H1 (cell line): Measurements from ENCODE around the gene THAP4. TPM values are rescaled to one million over a fixed set of nuclear protein-coding genes. Genes with fewer than 3 reads are reported as not detected.

ENCODE experiments used
- CTCF ChIA-PET: fragments of 300-600 bp; sonication (Branson Sonifier 250); formaldehyde crosslinking; loops from one replicate; lab custom pipeline; 2021; ENCODE audit not compliant: partially characterized antibody; lab: Charles Lee
- POLR2A ChIA-PET: fragments of 300-600 bp; sonication (Branson Sonifier 250); formaldehyde crosslinking; loops from one replicate; lab custom pipeline; 2021; ENCODE audit warnings: inconsistent platforms; ENCODE audit not compliant: partially characterized antibody; lab: Charles Lee
- DNase-seq, 2 experiments: peaks; one replicate each; pipeline versions ENCODE4 v3.0.0 to v3.0.0-alpha.2; 2010 to 2022; ENCODE audit warnings: low spot score in 2 of 2, low read depth in 1 of 2, mixed read lengths in 1 of 2
- FAIRE-seq: peaks from 2 replicates; lab custom pipeline; 2011; peaks lifted over from hg19 to GRCh38; lab: Jason Lieb, UNC
- H2AFZ ChIP-seq: 2 replicates; pipeline ENCODE4 v1.8.1; 2012; ENCODE audit warnings: low read length, inconsistent platforms
- H2AK5ac ChIP-seq: 2 replicates; pipeline ENCODE4 v1.6.1; 2013; ENCODE audit warnings: low read depth, low read length
- H2BK120ac ChIP-seq: replicated peaks from 2 replicates; pipeline ENCODE3; 2013; ENCODE audit warnings: low read depth, low read length, inconsistent platforms
- H2BK12ac ChIP-seq: 2 replicates; pipeline ENCODE4 v1.6.1; 2013; ENCODE audit warnings: low read depth, low read length
- H2BK15ac ChIP-seq: 2 replicates; pipeline ENCODE4 v1.6.1; 2013; ENCODE audit warnings: low read length
- H2BK20ac ChIP-seq: 2 replicates; pipeline ENCODE4 v1.6.1; 2013; ENCODE audit warnings: low read length
- H2BK5ac ChIP-seq: 2 replicates; pipeline ENCODE4 v1.6.1; 2013; ENCODE audit warnings: low read depth, low read length
- H3K14ac ChIP-seq: 2 replicates; pipeline ENCODE4 v1.6.1; 2013; ENCODE audit warnings: inconsistent platforms; ENCODE audit not compliant: insufficient read length
- H3K18ac ChIP-seq: 2 replicates; pipeline ENCODE4 v1.6.1; 2013; ENCODE audit warnings: low read length; ENCODE audit errors: extremely low read depth
- H3K23ac ChIP-seq: 2 replicates; pipeline ENCODE4 v1.6.1; 2013; ENCODE audit warnings: inconsistent platforms; ENCODE audit not compliant: insufficient read length
- H3K23me2 ChIP-seq: 2 replicates; pipeline ENCODE4 v1.6.1; 2013; ENCODE audit warnings: low read depth, low read length
- H3K27ac ChIP-seq: 2 replicates; pipeline ENCODE4 v1.6.1; 2011; ENCODE audit warnings: low read depth, low read length, inconsistent platforms
- H3K27me3 ChIP-seq, 4 experiments: replicated peaks in 1 of 4; 1 replicate in 1 of 4; 2 replicates in 3 of 4; pipeline versions ENCODE4 v1.6.1 to v1.8.1; 2011 to 2013; ENCODE audit warnings: low read length in 3 of 4, mild to moderate bottlenecking in 3 of 4, inconsistent platforms in 2 of 4, mixed read lengths in 2 of 4, moderate library complexity in 1 of 4; ENCODE audit not compliant: control insufficient read depth in 3 of 4, insufficient read depth in 3 of 4; ENCODE audit errors: extremely low read depth in 1 of 4
- H3K36me3 ChIP-seq, 4 experiments: 2 replicates each; pipeline versions ENCODE4 v1.6.1 to v1.8.1; 2011 to 2013; ENCODE audit warnings: mild to moderate bottlenecking in 4 of 4, low read length in 3 of 4, moderate library complexity in 2 of 4, control low read depth in 1 of 4, inconsistent platforms in 1 of 4; ENCODE audit not compliant: insufficient read depth in 4 of 4, control insufficient read depth in 2 of 4
- H3K4ac ChIP-seq: replicated peaks from 2 replicates; pipeline ENCODE3; 2013; ENCODE audit warnings: low read length, low read depth, mixed read lengths, inconsistent platforms; ENCODE audit not compliant: insufficient read length
- H3K4me1 ChIP-seq, 4 experiments: replicated peaks in 1 of 4; 1 replicate in 1 of 4; 2 replicates in 3 of 4; pipeline versions ENCODE4 v1.6.1 to v1.8.1; 2011 to 2013; ENCODE audit warnings: low read length in 3 of 4, inconsistent platforms in 2 of 4, mixed read lengths in 1 of 4; ENCODE audit not compliant: insufficient read depth in 4 of 4, control insufficient read depth in 3 of 4
- H3K4me2 ChIP-seq, 2 experiments: 2 replicates each; pipeline versions ENCODE4 v1.6.1 to v1.8.1; 2011 to 2013; ENCODE audit warnings: low read depth in 2 of 2, low read length in 2 of 2, control low read depth in 1 of 2, inconsistent platforms in 1 of 2, mild to moderate bottlenecking in 1 of 2; ENCODE audit not compliant: insufficient read depth in 1 of 2
- H3K4me3 ChIP-seq, 4 experiments: fragments of 200-600, 300-600 bp in 1 of 4; sonication (generic), shearing (Covaris generic), sonication (Bioruptor Twin) in 1 of 4; 2 replicates each; pipeline versions ENCODE4 v1.5.1 to v1.8.1; 2011 to 2016; ENCODE audit warnings: low read length in 4 of 4, low read depth in 3 of 4, control low read depth in 2 of 4, inconsistent platforms in 2 of 4, mild to moderate bottlenecking in 2 of 4, mixed read lengths in 1 of 4, moderate library complexity in 1 of 4; ENCODE audit not compliant: insufficient read depth in 2 of 4; ENCODE audit errors: extremely low read depth in 1 of 4
- H3K56ac ChIP-seq: replicated peaks from 2 replicates; pipeline ENCODE3; 2013; ENCODE audit warnings: low read depth, mild to moderate bottlenecking, mixed read lengths, low read length, inconsistent platforms; ENCODE audit not compliant: insufficient read length
- H3K79me1 ChIP-seq: 2 replicates; pipeline ENCODE4 v1.6.1; 2013; ENCODE audit warnings: low read depth, low read length, control low read depth
- H3K79me2 ChIP-seq, 2 experiments: 2 replicates each; pipeline versions ENCODE4 v1.6.1 to v1.8.1; 2012 to 2013; ENCODE audit warnings: low read length in 2 of 2, mild to moderate bottlenecking in 2 of 2, inconsistent platforms in 1 of 2; ENCODE audit not compliant: insufficient read depth in 2 of 2, control insufficient read depth in 1 of 2
- H3K9ac ChIP-seq, 4 experiments: replicated peaks in 1 of 4; 1 replicate in 1 of 4; 2 replicates in 3 of 4; pipeline versions ENCODE4 v1.6.1 to v1.8.1; 2011 to 2013; ENCODE audit warnings: low read depth in 3 of 4, low read length in 3 of 4, control low read depth in 2 of 4, mild to moderate bottlenecking in 2 of 4, moderate library complexity in 2 of 4, inconsistent platforms in 1 of 4; ENCODE audit errors: extremely low read depth in 1 of 4
- H3K9me3 ChIP-seq, 2 experiments: 2 replicates each; pipeline versions ENCODE4 v1.6.1 to v1.8.1; 2012 to 2013; ENCODE audit warnings: mild to moderate bottlenecking in 2 of 2, moderate library complexity in 2 of 2, control low read depth in 1 of 2, inconsistent platforms in 1 of 2, low read depth in 1 of 2, low read length in 1 of 2, mixed read lengths in 1 of 2; ENCODE audit not compliant: insufficient read depth in 2 of 2
- H4K20me1 ChIP-seq, 2 experiments: replicated peaks in 1 of 2; 2 replicates each; pipeline versions ENCODE3 to v1.8.1; 2011 to 2013; ENCODE audit warnings: inconsistent platforms in 2 of 2, low read length in 2 of 2, mild to moderate bottlenecking in 1 of 2; ENCODE audit not compliant: insufficient read depth in 2 of 2, control insufficient read depth in 1 of 2
- H4K5ac ChIP-seq: 2 replicates; pipeline ENCODE4 v1.6.1; 2013; ENCODE audit warnings: low read length, low read depth, mixed read lengths, inconsistent platforms; ENCODE audit not compliant: insufficient read length
- H4K8ac ChIP-seq: 2 replicates; pipeline ENCODE4 v1.8.0; 2013; ENCODE audit warnings: mild to moderate bottlenecking, moderate library complexity, low read length, inconsistent platforms; ENCODE audit not compliant: insufficient read depth; ENCODE audit errors: extremely low read depth
- H4K91ac ChIP-seq: replicated peaks from 2 replicates; pipeline ENCODE3; 2013; ENCODE audit warnings: low read length, mixed read lengths, inconsistent platforms; ENCODE audit not compliant: insufficient read length
- ASH2L ChIP-seq: fragments of 200-600, 300-600 bp; sonication (generic); IDR thresholded peaks from one replicate; pipeline ENCODE4 v1.7.1; 2017; ENCODE audit warnings: low read length
- CBX5 ChIP-seq: fragments of 300-800, 300-1000 bp; sonication (generic); IDR thresholded peaks from 2 replicates; pipeline ENCODE4 v1.7.1; 2016; ENCODE audit warnings: antibody characterized with exemption, low read length, low read depth
- E2F6 ChIP-seq: IDR thresholded peaks from 2 replicates; pipeline ENCODE4 v1.6.1; 2012; ENCODE audit warnings: inconsistent platforms
- JUND ChIP-seq: IDR thresholded peaks from 2 replicates; pipeline ENCODE4 v1.6.1; 2011; ENCODE audit warnings: mild to moderate bottlenecking, improper control_type of control experiment, low read length
- SIN3A ChIP-seq, 2 experiments: IDR thresholded peaks in 1 of 2; conservative IDR thresholded peaks in 1 of 2; 2 replicates each; pipeline ENCODE4 v1.6.1; 2011 to 2012; ENCODE audit warnings: low read length in 2 of 2, improper control_type of control experiment in 1 of 2, low read depth in 1 of 2, mild to moderate bottlenecking in 1 of 2
- SIX5 ChIP-seq: IDR thresholded peaks from 2 replicates; pipeline ENCODE4 v1.6.1; 2011; ENCODE audit warnings: mild to moderate bottlenecking, low read depth, low read length
- SP1 ChIP-seq: IDR thresholded peaks from 2 replicates; pipeline ENCODE4 v1.6.1; 2011; ENCODE audit warnings: low read depth, low read length
- SP2 ChIP-seq: IDR thresholded peaks from 2 replicates; pipeline ENCODE4 v1.6.1; 2012; ENCODE audit warnings: mild to moderate bottlenecking, low read length, inconsistent platforms
- TCF12 ChIP-seq: IDR thresholded peaks from 2 replicates; pipeline ENCODE4 v1.6.1; 2011; ENCODE audit warnings: low read depth, mild to moderate bottlenecking, low read length
- YY1 ChIP-seq: IDR thresholded peaks from 2 replicates; pipeline ENCODE4 v1.6.1; 2011; ENCODE audit warnings: low read depth, mild to moderate bottlenecking, low read length
- ZNF274 ChIP-seq: IDR thresholded peaks from 2 replicates; pipeline ENCODE4 v1.7.0; 2012; ENCODE audit warnings: low read length, borderline replicate concordance; ENCODE audit errors: extremely low read depth
- WGBS, 2 experiments: shearing (Covaris generic) in 1 of 2; methylation state at CpG; one replicate each; pipeline versions ENCODE4 v1.1.6 to v1.1.7; 2013 to 2015; ENCODE audit warnings: low lambda C conversion rate in 2 of 2, mixed read lengths in 2 of 2, inconsistent platforms in 1 of 2, low coverage in 1 of 2, missing lambda C conversion rate in 1 of 2; ENCODE audit not compliant: insufficient replicate concordance in 2 of 2, insufficient coverage in 1 of 2, insufficient read length in 1 of 2; ENCODE audit errors: extremely low coverage in 1 of 2, missing lambda C conversion rate in 1 of 2; 5-methylcytosine and 5-hydroxymethylcytosine counted together
- polyA plus RNA-seq, 7 experiments: library from polyadenylated mRNA; depleted of rRNA in 3 of 7; stranded (reverse) in 5 of 7; unstranded in 2 of 7; fragments of >200 nt in 5 of 7; fragments of 200-250 nt in 2 of 7; gene quantifications; 1 replicate in 5 of 7; 2 replicates in 1 of 7; 4 replicates in 1 of 7; pipeline versions ENCODE4 v1.2.1 to v1.2.3, GENCODE V29; 2011 to 2013; ENCODE audit warnings: missing spikeins in 2 of 7, mixed read lengths in 2 of 7
- total RNA-seq: library from RNA; stranded (reverse); fragmentation: NEBNext Ultra II Directional; extraction: Animal tissue kit (Norgen Biotek cat#: 25700); gene quantifications from 2 replicates; pipeline ENCODE4 v1.2.1, GENCODE V29; 2021
- TF ChIP-seq, protein P1 (sequence below), 3 experiments: IDR thresholded peaks; 1 replicate in 2 of 3; 2 replicates in 1 of 3; pipeline versions ENCODE4 v1.5.1 to v1.6.1; 2011; ENCODE audit warnings: low read length in 3 of 3, mild to moderate bottlenecking in 3 of 3, inconsistent platforms in 2 of 3, low read depth in 1 of 3, moderate library complexity in 1 of 3; ENCODE audit not compliant: insufficient read depth in 1 of 3; ENCODE audit errors: control extremely low read depth in 1 of 3

The THAP4 gene
- total and polyA plus RNA-seq, 2 of the 8 experiments (the other 6 are each of a cell fraction or from before 2014, with no cell fraction given): 78.9 to 83.6 TPM

DNA sequence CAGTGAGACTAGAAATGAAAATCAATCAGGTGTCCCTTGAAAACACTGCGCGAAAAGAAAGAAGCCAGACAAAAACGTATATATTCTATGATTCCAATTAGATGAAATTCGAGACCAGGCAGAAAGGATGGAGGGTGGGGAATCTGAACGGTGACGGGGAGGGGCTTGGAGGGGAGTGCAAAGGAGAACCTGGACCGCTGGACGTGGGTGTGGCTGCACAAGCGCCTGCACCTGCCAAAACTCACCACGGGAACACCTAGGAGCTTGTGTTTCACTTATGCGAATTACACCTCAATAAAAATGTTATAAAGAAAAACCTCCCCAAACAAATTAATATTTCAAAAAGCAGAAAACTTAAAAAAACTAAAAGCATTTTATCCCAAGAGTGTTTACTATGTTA, 21.9 kb downstream of the THAP4 start:
- no peaks in the 10 kb centered on the region for H3K36me3 ChIP-seq
- POLR2A ChIA-PET: no interaction called here
- H4K20me1 ChIP-seq: peaks cover 2 to 14% of the 10 kb centered on the region in 2 experiments
- H3K79me1 ChIP-seq: peaks cover 7% of the 10 kb centered on the region; the same call in 1 of the 2 replicates
- no peak overlapping the region for H3K23ac ChIP-seq
- H3K4ac ChIP-seq: no peak overlapping the region
- 89% methylated on average over 11 of the region's 11 CpGs; no CpG with 5 or more reads in 1 of the 2 experiments for WGBS, 2 experiments
- no peak overlapping the region for H4K5ac ChIP-seq
- no peak overlapping the region for H2BK120ac ChIP-seq
- H2BK5ac ChIP-seq: no peak overlapping the region
- no peak overlapping the region for H3K18ac ChIP-seq
- H3K9me3 ChIP-seq: no peaks in the 10 kb centered on the region
- H3K9ac ChIP-seq: no peak overlapping the region
- no peak overlapping the region for H2BK20ac ChIP-seq
- no peak overlapping the region for H3K4me2 ChIP-seq
- FAIRE-seq (no peak), DNase-seq (no peak)
- H3K56ac ChIP-seq: no peak overlapping the region
- H3K4me3 ChIP-seq: no peak overlapping the region
- peaks cover 0 to 6% (median 2%) of the 10 kb centered on the region in 4 experiments; a peak in 5 of 7 replicates for H3K4me1 ChIP-seq
- H3K14ac ChIP-seq: no peak overlapping the region
- H4K91ac ChIP-seq: no peak overlapping the region
- no peaks in the 10 kb centered on the region for H3K27me3 ChIP-seq
- H2AK5ac ChIP-seq: no peak overlapping the region
- H2BK12ac ChIP-seq: no peak overlapping the region
- H2BK15ac ChIP-seq: no peak overlapping the region
- H3K79me2 ChIP-seq: peaks cover 2 to 33% of the 10 kb centered on the region in 2 experiments; a peak in 3 of 4 replicates
- H2AFZ ChIP-seq: no peak overlapping the region
- H3K23me2 ChIP-seq: peaks cover 1% of the 10 kb centered on the region; the same call in 1 of the 2 replicates
- H4K8ac ChIP-seq: no peak overlapping the region
- CTCF ChIA-PET: interaction anchor here (1.7 kb wide), 1 partner anchor 20 kb away, joined by 4 read pairs; no protein-coding TSS in a partner anchor
- no peak overlapping the region for H3K27ac ChIP-seq
- no peak for TF ChIP-seq TCF12
- TF ChIP-seq ZNF274: no peak
- TF ChIP-seq, protein P1, sequence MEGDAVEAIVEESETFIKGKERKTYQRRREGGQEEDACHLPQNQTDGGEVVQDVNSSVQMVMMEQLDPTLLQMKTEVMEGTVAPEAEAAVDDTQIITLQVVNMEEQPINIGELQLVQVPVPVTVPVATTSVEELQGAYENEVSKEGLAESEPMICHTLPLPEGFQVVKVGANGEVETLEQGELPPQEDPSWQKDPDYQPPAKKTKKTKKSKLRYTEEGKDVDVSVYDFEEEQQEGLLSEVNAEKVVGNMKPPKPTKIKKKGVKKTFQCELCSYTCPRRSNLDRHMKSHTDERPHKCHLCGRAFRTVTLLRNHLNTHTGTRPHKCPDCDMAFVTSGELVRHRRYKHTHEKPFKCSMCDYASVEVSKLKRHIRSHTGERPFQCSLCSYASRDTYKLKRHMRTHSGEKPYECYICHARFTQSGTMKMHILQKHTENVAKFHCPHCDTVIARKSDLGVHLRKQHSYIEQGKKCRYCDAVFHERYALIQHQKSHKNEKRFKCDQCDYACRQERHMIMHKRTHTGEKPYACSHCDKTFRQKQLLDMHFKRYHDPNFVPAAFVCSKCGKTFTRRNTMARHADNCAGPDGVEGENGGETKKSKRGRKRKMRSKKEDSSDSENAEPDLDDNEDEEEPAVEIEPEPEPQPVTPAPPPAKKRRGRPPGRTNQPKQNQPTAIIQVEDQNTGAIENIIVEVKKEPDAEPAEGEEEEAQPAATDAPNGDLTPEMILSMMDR (IDR thresholded peaks at IDR 0.05; ENCODE audit: control extremely low read depth in 1 of 3, insufficient read depth in 1 of 3, low read depth in 1 of 3, low read length in 3 of 3): no peak
- no peak for TF ChIP-seq SIX5
- no peak for TF ChIP-seq JUND
- TF ChIP-seq CBX5: no peak
- no peak for TF ChIP-seq ASH2L
- TF ChIP-seq SP1: no peak
- TF ChIP-seq YY1: no peak
- no peak for TF ChIP-seq SIN3A (conservative IDR thresholded peaks at IDR 0.05 in 1 of 2, IDR thresholded peaks at IDR 0.05 in 1 of 2; ENCODE audit: low read depth in 1 of 2, low read length in 2 of 2)
- TF ChIP-seq SP2: no peak
- no peak for TF ChIP-seq E2F6
